GM18858 (cell line): ENCODE results near the gene PLXNB1.
"Not testable (repeated sequence)": the region's sequence is repeated elsewhere in the genome, so short reads cannot be mapped to it uniquely, and the experiment has no call there.

Source experiments
- ATAC-seq: cut with Tn5 transposase; IDR thresholded peaks from one replicate; pipeline ENCODE4 v1.9.1; 2021; ENCODE audit not compliant: unreplicated experiment

PLXNB1 gene

DNA sequence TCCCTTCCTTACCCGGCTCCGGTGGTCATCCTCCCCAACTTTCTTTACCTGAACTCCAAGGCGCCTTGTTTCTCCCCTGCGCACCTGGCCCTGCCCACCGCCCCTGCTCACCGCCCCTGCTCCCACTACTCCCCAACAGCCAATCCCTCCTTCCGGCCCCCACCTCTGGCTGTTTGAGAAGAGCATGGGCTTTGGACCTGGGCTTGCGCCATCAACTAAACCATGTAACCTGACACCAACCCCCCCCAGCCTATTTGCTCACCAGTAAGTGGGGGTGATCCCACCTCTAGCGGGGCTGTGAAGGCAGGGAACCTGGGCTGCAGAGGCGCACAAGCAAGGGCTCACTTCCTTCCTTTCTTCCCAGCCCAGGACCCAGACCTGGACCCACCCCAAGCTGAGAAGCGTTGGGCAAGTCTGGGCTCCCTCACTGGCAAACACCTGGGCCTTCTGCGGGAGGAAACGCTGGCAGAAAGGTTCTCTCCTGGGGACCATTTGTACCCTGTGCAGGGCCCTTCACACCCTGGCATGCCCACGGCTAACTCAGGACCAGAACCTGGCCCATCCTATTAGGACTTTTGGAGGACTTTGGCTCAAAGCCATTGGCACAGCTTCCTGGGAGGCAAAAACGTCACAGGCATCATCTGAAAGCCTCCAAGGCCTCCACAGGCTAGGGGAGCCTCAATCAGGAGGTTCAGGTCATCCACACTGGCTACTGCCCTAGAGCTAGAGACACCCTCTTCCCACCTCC is at the start of gene PLXNB1:
Gene PLXNB1, minus strand, starts transcription at position 127 of the 748 bp plus-strand sequence. CDS start 5,475 bp downstream, outside the sequence.
- no peak for ATAC-seq

DNA sequence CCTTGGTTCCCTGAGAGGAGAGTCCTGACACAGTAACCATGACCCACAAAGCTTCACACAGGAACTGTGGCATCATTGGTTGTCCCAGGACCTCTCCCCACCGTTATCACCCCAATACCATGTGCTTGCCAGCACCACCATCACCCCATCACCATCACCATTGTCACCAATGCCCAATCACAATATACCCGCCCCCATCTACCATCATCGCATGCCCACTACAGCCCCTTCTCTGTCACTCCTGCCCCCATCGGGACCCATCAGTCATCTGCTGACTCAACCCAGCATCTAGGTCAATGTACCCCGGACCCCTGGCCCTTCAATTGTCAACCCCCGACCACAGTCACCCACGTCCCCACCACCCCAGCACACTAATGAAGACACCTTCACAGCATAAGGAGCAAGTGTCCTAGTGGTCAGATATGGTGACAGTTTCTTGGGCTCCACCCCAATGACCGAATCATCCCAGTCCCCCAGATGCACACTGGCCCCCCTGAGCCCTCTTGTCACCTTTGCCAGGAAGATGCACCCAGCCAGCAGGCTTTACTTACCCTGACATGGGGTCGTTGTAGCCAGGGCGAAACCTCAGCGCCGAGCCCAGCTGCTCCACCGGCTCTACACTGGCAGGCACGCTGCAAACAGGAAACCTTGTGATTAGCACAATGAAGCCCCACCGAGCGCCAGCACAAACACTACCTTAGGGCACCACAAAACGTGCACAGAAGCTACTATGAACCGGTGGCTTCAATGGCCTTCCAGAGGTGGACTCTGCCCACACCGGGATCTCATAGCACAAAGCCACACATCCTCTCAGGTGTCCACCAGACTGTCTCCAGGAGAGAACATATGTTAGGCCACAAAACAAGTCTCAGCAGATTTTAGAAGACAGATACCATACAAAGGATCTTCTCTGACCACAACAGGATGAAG is 49.0 kb upstream of the PLXNB1 start:
- no peak for ATAC-seq

DNA sequence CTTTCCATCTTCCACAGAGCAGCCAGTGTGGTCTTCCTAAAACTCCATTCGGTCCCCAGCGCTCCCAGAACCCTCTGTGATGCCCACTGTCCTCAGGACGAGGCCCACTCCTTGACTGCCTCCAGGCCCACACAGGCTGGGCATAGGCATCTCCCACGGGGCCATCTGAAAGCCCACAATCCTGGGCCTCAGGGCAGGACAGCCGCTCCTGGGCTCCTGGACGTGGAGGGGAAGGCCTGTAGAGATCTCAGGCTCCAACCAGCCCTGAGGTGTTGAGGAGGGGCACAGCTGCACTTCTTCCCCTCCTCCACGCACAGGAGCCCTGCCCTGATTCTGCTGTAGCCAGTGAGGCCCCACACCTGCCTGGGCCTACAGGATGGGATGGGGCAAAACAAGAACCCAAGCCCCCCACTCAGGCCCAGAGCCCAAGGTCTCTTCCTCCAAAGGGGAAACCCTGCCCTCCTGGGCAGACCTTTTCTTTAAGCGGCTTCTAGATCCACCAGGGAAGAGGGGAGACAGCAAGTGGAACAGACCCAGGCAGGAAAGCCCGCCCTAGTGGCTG is 48.2 kb upstream of the PLXNB1 start:
- no peak for ATAC-seq

DNA sequence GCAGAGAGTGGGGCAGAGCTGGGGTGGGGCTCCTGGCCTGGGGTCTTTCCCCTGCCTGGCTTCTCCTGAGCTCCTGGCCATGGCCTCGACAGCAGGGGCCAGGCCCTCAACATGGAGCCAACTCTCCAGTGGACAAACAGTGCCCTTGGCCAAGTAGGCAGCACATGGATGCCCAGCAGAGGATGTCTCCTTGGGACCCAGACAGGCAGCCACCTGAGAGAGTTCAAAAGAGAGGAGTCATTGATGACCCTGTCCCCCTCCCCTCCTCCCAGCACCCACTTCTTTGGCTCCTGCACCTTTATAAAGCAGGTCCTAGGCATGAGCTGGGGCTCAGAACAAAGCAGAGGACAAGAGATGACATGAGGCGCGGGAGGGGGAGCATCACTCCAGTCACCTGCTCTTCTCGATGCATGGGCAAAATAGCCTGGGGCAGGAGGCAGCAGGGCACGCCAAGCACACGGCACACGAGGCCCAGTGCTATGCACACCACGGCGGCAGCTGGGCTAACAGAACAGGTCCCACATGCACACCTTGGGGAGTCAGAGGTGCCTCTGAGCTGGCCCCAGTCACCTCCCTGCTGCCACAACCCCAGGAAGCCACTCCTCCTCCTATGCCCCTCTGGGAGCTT is 46.7 kb upstream of the PLXNB1 start:
- no peak for ATAC-seq

- ATAC-seq = no peak
Observed at GRCh38 chr3:48475188-48475587, 45.3 kb upstream of the PLXNB1 start.

- no peak for ATAC-seq
Observed at GRCh38 chr3:48474619-48475018, 44.7 kb upstream of the PLXNB1 start.

- ATAC-seq = not testable (repeated sequence)
Observed at GRCh38 chr3:48474031-48474430, 44.1 kb upstream of the PLXNB1 start.

DNA sequence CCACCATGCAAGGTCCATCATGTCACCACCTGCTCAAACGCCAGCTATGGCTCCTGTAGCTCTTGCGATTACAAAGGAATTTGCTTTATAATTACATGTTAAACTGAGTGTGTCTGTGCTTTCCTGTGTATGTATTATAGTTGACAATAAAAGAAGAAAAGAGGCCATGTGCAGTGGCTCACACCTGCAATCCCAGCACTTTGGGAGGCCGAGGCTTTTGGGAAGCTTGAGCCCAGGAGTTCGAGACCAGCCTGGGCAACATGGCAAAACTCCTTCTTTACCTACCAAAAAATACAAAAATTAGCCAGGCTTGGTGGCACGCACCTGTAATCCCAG is 43.7 kb upstream of the PLXNB1 start:
- no peak for ATAC-seq

DNA sequence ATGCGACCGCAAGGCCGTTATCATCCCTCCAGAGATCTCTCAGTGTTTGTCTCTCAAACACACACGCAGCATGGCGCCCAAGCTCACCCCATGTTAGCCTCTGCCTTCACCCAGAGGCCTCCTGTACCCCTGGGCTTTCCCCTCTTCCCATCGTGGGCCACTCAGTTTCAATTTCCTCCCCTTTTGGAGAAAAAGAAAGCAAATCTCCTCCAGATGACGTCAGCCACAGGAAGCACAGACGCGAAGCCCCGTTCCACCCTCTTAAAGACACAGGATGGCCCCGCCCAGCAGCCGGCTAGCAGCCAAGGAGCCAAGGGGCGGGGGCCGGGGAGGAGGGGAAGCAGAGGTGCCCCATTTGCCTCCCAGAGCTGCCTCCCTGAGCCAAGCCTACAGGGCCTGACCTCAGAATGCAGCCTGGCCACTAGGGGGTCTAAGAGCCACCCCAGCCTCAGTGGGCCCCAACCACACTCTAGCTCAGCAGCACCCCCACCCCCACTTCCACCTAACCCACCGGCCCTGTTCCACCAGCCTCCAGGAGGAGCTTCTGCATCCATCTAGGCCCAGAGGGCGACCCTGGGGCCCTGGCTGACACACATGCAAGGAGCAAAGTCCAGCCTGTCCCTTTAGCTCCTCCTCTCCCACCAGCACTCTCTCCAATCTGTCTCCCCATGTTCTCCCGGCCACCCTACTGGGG is 43.2 kb upstream of the PLXNB1 start:
- peak; percentile 59 for ATAC-seq

- no peak for ATAC-seq
Observed at GRCh38 chr3:48472673-48472922, 42.7 kb upstream of the PLXNB1 start.

DNA sequence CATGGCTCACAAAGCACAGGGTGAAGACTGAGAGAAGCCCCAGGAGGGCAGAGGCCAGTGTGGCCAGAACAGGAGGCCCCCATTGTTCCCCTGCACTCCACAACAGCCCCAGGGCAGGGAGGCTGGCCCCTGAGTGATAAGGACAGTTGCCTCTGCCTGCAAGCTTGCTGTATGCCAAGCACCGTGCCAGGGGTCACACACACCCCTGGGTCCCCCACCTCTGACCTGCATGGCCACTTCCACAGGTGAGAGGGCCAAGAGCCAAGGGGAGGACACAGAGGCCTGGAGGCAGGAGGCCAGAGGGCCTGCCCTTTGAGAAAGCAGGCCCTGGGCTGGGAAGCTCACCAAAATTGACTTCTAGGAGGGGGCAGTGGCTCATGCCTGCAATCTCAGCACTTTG is 40.4 kb upstream of the PLXNB1 start:
- ATAC-seq = no peak

DNA sequence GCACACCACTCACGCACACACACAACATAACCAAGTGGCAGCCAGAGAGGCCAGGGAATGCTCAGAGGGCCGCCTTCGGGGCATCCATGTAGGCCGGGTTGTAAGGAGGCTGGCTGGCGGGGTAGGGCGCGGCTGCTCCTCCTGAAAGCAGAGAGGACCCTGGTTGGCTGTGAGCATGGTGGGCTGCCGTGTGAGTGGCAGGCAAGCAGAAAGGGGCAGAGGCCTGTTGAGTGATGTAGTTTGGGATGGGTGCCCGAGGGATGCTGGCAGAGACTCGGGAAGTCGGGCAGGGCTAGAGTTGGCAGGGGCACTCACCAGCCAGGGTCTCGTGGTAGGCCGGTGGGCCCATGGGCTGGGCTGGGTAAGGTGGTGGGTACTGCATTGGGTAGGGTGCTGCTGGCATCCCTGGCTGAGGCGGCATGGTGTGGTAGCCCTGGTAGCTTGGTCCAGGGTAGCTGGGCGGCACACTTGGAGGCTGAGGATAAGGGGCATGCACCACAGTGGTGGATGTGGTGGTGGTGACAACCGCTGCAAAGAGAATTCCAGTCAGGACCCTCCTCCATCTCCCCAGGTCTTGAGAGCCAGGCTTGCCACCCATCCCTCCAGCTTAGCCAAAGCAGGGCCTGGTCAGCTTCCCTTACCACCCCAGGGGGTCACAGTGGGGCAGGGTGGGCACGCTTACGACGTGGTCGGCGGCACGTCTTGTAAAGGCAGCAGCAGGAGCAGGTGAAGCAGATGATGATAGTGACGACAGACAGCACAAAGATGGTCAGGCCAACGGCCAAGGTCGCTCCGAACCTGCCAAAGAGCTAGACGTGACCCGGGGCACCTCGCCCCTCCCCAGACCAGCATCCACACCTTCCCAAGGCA is 39.4 kb upstream of the PLXNB1 start:
- ATAC-seq = no peak

DNA sequence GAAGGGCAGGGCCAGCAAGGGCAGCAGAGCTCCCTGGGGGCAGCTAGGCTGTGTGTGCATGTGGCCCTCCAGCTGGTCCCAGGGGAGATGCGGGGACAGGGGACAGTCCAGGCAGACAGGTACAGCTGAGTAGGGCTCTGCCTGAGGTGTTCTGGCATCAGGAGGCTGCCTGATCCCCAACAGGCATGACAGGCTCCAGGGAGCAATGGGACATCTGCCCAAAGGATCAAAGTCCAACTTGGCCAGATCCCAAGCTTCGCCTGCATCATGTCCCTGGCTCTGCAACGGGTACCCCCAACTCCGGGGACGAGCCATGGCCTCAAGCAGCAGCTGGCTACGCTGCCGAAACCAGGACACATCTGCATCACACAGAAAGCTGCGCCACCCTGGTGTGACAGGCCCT is 38.4 kb upstream of the PLXNB1 start:
- no peak for ATAC-seq

- no peak for ATAC-seq
Observed at GRCh38 chr3:48467473-48468267, 37.8 kb upstream of the PLXNB1 start.

DNA sequence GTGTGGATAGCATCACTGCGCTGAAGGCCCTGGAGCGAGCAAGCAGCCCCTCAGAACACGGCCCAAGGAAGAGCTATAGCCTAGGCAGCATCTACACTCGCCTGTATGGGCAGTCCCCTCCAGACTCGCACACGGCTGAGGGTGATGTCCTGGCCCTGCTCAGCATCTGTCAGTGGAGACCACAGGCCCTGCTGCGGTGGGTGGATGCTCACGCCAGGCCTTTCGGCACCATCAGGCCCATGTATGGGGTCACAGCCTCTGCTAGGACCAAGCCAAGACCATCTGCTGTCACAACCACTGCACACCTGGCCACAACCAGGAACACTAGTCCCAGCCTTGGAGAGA is 37.2 kb upstream of the PLXNB1 start:
- ATAC-seq = no peak

DNA sequence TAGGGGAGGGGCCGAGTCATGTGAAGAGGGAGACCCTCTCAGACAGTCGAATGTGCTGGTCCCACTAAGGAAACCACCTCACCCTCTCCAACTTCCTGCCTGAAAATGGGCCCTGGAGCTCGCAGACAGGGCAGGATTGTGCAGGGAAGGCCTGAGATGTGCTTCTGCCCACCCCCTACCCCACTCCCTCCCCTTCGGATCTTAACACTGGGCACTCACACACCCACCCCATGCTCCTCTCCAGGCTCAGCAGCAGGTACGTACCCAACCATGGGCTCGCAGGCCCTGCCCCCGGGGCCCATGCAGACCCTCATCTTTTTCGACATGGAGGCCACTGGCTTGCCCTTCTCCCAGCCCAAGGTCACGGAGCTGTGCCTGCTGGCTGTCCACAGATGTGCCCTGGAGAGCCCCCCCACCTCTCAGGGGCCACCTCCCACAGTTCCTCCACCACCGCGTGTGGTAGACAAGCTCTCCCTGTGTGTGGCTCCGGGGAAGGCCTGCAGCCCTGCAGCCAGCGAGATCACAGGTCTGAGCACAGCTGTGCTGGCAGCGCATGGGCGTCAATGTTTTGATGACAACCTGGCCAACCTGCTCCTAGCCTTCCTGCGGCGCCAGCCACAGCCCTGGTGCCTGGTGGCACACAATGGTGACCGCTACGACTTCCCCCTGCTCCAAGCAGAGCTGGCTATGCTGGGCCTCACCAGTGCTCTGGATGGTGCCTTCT is 36.7 kb upstream of the PLXNB1 start:
- peak; percentile 11 for ATAC-seq

DNA sequence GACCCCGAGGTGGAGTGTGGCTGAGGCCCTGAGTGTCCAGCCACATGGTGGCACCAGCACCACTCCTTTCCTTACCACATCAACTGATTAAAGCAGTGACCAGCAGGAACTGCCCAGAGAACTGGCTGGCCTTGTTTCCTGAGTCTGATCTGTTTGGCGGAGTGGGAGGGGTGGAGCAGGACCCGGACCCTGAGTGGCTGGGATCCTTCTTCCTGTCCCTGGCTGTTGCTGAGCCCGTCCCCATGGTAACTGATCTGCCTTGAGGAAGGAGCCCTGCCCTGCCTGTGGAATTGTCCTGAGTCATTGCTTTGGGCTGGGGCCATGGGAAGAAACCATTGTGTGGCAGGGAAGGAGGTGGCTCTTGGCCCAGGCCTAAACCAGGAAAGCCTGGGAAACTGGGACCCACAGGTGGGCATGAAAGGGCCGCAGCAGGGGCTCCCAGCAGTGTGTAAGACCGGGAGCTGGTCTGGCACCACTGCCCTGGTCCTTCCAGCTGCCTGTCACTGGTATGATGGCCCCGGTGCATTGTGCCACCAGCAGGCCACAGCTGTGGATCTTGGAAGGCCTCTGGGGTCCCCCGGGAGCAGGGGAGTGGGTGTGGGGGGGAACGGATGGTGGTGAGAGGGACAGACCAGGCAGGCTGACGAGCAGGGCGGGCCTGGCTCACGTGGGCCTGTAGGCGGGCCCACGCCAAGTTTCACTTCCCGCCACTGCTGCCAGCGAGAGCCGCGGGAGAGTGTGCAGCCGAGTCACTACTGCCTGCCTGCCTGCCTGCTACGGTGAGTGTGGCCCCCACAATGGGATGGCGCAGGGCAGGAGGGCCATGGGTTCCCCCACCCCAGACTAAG is 35.9 kb upstream of the PLXNB1 start:
- ATAC-seq = peak; percentile 61

DNA sequence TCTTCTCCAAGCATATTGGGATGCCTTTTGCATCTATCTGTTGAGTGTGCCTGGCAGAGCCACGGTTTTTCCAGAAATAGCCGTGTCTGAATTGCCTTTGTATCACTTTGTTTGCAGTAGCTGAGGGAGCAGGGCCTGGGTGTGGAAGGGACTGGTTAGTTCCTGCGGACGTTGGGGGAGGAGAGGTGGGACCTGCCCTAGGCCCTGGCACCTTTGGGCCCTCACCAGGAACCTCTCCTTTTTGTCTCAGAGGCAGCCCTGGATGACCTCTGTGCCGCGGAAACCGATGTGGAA is 35.3 kb upstream of the PLXNB1 start:
- ATAC-seq = no peak
